Sigmoid colon (tissue), 4 donors: ENCODE measurements around the gene CNOT3.

Source experiments
- EP300 ChIP-seq, 4 donors: sonication (generic); formaldehyde crosslinking; IDR thresholded peaks; one replicate each; pipeline ENCODE4 v1.6.1; 2017; ENCODE audit warnings: antibody characterized with exemption in 4 of 4
- POLR2A ChIP-seq, 2 donors: fragments of 450-650 bp; IDR thresholded peaks; one replicate each; pipeline ENCODE4 v1.6.1; 2016; ENCODE audit warnings: antibody characterized with exemption in 2 of 2, mild to moderate bottlenecking in 2 of 2, moderate library complexity in 2 of 2
- POLR2AphosphoS5 ChIP-seq, 4 donors: sonication (generic); formaldehyde crosslinking; IDR thresholded peaks; one replicate each; pipeline ENCODE4 v1.6.1; 2017; ENCODE audit warnings: antibody characterized with exemption in 4 of 4

DNA sequence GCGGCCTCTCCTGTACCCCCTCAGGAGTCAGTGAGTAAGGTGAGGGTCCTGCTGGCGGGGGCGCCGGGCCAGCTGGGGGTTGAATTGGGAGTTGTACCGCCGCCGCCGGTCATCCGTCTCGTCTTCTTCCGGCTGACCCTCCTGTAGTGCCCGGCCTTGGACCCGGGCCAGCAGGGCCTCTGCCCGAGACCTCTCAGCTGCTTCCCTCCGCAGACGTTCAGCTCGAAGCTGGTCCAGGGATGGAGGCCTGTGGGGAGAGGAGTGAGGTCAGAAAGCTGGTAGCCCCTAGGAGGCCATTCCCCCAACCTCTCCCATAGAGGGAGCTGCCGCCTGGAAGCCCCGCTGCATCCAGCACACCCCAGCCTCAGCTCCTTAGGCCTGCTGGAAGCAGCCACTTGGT, 18.1 kb downstream of the CNOT3 start:
- TF ChIP-seq POLR2AphosphoS5 (IDR thresholded peaks at IDR 0.05) (no peak), POLR2A (IDR thresholded peaks at IDR 0.05) (no peak), EP300 (IDR thresholded peaks at IDR 0.05) (no peak)
